GM21529 (cell line): ENCODE results near the gene ALG9.

Experiments used
- ATAC-seq: cut with Tn5 transposase; IDR thresholded peaks from one replicate; pipeline ENCODE4 v1.9.1; 2021; ENCODE audit not compliant: unreplicated experiment

Gene ALG9, protein sequence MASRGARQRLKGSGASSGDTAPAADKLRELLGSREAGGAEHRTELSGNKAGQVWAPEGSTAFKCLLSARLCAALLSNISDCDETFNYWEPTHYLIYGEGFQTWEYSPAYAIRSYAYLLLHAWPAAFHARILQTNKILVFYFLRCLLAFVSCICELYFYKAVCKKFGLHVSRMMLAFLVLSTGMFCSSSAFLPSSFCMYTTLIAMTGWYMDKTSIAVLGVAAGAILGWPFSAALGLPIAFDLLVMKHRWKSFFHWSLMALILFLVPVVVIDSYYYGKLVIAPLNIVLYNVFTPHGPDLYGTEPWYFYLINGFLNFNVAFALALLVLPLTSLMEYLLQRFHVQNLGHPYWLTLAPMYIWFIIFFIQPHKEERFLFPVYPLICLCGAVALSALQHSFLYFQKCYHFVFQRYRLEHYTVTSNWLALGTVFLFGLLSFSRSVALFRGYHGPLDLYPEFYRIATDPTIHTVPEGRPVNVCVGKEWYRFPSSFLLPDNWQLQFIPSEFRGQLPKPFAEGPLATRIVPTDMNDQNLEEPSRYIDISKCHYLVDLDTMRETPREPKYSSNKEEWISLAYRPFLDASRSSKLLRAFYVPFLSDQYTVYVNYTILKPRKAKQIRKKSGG

DNA sequence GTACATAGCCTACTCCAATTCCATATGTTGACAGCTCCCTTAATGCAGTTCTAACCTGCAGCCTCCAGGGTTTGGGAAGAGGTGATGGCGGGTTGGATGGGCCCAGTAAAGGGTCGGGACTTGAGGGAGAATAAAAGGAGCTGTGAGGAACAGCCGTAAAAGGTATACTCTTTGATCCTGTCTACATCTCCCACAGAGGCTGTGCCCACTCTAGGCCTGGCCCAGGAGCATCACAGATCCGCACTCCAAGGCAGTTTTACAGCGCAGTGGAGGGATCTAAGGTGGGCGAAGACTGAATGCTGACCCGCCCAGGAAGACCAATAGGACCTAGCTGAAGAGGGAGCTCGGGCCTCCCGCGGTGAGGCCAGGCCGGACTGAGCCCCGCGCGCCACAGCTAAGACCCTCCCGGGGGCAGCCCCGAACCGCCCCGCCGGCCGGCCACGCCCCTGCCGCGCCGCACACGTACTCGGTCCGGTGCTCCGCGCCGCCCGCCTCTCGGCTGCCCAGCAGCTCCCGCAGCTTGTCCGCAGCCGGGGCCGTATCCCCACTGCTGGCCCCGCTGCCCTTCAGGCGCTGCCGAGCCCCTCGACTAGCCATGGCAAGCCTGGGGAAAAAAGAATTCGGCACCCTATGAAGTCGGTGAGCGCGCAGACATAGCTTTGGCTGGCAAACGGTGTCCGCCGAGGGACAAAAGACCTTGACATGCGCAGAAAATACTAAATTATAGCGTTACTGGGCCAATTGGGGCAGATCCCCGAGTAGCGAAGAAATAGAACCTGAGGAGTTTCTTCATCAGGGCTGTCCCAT, at the start of gene ALG9:
TSS of gene ALG9 (minus strand) at position 696 of the 807 bp plus-strand sequence. CDS start at position 597, 99 bp downstream.
- ATAC-seq, result peak; percentile 89

DNA sequence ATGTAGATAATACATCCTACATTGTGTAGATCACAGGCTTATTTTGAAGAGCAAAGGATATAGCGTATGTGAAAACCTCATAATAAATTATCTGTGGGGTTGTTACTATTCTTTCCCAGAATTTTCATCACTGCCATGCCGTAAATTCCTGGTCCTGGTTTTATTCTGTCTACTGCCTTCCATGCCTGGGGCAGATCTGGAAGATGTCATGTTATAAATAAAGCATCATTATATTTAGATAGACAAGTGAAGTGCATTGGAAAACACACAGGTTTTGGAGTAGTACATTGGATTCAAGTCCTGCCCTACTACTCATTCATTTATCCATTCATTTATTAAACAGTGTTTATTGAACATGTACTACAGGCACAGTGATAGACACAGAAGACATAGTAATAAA, 49.5 kb upstream of the ALG9 start:
- no peak for ATAC-seq

DNA sequence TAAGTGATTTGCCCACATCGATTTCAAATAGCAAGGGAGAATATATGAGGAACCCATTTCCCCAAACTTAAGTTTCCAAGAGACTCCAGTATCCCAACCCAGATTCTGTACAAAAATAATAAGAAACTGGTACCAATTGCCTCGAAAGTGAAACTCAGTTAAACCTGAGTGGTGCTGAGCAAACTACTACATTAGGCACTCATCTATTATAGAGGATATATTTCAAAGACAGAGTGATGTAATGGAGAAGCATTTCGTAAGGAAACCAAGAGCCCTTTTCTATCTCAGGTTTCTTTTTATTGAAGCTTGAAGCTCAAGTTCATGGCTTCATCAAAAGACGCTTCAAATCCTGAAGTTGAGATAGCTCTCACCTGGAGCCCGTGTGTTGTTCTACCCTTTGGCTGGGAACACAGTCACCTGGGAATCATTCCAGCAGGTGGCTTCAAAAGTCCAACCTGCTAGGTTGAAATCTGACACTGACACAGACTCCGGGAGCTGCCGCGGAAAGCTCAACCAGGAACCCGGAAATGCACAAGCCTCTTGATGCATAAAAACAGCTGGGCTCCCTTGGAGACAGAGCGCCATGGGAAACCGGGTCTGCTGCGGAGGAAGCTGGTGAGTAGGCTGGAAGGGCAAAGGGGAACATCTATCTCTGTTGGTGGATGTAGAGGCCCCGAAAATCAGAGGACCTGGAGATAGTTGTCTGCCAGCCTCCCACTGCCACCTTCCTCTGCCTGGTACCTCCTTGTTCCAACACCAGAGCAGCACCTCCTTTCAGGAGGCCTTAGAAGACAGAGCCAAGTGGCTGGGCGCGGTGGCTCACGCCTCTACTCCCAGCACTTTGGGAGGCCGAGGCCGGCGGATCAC, 47.2 kb upstream of the ALG9 start, which contains the start of gene C11orf52:
TSS of gene C11orf52 (plus strand) at position 524 of the 867 bp plus-strand sequence. CDS start at position 584, 60 bp downstream.
- ATAC-seq, result no peak

DNA sequence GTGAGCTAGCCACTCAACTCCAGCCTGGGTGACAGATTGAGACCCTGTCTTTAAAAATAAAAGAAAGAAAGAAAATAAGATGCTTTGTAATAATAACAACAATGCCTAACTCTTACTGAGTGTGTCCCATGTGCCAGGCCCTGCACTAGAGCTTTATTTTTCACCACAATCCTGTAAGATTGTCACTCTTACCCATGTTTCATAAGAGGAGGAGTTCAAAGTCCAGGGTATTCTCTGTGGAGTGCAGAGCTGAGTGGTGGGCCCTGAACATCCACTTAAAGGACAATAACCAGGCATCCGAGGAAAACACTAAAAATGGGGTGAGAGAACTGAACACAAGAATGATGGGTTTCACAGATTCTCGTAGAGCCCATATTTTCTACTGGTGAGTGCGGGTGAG, 46.4 kb upstream of the ALG9 start:
- no peak for ATAC-seq

DNA sequence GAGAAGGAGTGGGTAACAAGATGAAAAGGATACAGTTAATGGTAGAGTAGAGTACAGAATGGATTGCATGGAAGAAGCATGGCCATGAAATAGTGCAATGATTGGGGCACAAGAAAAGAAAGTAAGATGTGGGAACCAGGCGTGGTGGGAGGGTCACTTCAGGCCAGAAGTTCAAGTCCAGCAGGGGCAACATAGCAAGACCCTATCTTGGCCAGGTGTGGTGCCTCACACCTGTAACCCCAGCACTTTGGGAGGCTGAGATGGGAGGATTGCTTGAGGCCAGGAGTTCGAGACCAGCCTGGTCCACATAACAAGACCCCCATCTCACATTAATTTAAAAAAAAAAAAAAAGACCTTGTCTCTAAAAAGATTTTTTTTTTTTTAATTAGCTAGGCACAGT, 45.9 kb upstream of the ALG9 start:
- no peak for ATAC-seq

DNA sequence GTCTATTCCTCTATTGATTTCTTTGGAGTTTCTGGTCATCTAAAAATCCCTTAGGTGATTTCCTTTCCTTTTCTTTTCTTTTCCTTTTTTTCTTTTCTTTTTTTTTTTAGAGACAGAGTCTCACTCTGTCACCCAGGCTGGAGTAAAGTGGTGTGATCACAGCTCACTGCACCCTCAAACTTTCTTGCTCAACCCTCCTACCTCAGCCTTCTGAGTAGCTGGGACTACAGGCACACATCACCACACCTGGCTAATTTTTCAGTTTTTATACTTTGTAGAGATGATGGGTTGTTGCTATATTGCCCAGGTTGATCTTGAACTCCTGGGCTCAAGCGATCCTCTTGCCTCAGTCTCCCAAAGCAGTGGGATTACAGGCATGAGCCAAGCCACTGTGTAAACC, 45.4 kb upstream of the ALG9 start:
- ATAC-seq, result no peak

DNA sequence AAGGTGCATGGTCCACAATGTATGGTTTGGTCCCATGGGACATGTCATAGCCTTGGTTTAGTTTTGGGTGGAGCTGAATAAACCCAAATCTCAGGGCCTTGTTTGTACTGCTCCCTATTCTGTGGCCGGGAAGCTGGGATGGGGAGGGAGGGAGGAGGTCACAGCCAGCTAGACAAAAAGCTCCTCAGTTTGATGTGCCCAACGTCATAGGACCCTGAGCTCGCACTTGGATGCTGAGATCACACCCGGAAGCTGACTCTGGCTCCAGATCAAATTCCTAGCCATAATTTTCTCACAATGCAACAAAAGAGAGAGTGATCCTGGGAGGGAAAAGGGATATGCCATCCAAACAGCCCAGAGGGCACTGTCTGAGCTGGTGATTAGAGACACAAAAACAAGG, 42.6 kb upstream of the ALG9 start:
- ATAC-seq, result no peak

DNA sequence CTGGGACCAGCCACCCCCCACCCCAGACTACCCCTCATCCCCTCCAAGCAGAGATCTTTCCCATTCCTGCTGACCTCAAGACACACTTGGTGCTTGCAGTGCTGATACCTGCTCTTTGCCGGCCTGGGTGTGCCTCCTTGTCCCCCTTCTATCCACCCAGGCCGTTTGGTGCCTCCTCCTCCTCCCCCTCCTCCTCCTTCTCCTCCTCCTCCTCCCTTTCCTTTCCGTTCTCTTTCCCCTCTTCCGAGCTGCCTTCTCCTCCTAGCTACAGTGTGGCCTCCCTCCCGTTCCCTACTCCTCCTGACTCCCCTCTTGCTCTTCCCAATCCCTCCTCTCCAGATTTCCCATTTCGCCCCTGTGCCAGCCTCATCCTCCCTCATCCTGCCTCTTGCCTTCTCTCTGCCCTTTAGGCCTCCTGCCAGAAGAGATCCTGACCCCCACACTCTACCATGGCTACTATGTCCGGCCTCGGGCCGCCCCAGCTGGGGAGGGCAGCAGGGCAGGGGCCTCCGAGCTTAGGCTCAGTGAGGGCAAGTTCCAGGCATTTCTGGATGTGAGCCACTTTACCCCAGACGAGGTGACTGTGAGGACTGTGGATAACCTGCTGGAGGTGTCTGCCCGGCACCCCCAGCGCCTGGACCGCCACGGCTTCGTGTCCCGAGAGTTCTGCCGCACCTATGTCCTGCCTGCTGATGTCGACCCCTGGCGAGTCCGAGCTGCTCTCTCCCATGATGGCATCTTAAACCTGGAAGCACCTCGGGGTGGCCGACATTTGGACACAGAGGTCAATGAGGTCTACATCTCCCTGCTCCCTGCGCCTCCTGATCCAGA, 41.9 kb upstream of the ALG9 start:
- no peak for ATAC-seq

DNA sequence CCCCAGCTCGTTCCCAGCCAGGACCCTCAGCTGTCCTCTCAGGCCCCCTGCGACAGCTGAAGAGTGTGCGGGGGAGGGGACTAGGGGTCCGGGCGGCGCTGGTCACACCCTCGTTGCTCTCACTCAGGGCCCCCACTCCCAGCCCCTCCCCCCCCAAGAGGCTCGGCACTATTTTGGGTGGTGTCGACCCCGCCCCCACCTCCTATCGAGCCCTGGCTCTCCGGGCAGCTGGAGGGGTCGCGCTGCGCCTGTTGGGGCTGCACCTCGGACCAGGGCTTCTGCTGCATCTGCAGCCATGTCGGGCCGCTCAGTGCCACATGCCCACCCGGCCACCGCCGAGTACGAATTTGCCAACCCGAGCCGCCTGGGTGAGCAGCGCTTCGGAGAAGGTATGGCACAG, 41.2 kb upstream of the ALG9 start, which contains the start of gene HSPB2:
TSS of gene HSPB2 (plus strand) at position 200 of the 400 bp plus-strand sequence. CDS start at position 296, 96 bp downstream.
- no peak for ATAC-seq

DNA sequence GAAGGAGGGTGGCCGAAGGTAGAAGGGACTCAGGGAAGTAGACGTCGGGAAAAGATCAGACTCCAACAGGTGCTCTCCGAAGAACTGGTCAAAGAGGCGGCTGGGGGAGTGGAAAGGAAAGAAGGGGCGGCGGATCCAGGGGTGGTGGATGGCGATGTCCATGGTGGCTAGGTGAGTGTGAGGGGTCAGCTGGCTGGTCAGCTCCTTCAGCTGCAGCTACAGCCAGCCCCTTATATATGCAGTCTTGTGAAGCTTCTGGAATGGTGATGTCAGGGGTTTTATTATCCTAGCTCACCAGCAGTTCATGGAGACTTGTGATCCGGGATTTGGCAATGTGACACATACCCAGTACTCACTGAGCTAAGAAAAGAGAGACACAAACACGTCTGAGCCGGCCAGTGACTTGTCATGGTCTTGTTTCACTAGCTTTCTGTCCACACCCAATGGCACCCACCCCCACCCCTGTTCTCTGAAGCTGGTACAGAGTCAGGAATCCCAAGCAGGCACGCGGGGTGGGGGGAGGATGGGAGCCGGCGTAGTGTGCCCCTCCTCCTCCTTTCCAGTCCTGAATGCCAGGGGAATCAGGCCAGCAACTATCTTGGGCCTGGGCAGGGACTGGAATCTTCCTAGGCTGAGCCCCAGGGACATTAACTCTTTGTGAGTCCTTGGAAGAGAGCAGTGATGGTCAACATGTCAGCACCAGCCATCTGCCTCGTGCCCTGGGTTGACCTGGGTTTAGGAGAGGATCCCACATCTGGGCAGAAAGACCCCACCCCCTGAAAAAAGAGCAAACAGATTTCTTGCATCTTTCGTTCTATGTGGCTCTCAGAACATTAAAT, 40.4 kb upstream of the ALG9 start, which contains the start of gene CRYAB:
TSS of gene CRYAB (minus strand) at position 208 of the 839 bp plus-strand sequence. CDS start at position 162, 46 bp downstream.
- no peak for ATAC-seq

DNA sequence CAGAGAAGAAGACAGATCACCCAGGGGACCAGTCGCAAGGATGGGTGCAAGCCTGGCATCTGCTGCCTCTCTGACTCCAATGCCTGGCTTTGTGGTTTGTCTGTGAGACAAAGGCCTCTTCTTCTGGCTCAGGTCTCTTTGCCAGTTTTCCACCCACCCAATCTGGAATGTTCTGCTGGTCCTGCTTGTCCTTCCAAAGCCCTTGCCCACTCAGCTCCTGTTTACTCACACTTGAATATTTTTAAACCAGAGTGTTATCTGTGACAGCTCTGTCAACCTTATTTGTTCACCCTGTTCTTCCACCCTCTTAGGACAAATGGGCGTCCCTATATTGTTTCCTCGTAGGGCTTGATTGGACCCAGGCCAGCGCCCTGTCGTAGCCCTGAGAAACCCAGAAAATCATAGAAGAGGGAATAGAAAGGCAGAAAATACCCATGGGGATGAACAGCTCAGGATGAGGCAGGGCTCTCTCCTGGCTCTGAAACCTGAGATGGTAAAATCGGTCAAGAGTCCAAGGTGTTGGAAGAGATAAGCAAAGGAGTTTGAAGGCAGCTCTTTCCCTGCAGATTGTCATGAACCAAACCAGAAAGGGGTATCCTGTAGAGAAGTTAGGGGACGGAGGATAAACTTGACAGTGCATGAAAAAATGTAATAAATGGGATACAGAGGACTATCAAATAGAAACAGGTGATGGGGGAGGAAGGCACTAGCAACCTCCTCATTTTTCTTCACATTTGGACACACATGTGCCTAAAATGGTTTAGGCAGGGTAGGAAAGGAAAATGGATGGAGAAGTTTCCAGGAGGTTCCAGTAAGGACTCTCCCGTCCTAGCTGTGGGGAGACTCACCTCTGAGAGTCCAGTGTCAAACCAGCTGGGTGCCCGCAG, 39.5 kb upstream of the ALG9 start:
- ATAC-seq, result no peak

DNA sequence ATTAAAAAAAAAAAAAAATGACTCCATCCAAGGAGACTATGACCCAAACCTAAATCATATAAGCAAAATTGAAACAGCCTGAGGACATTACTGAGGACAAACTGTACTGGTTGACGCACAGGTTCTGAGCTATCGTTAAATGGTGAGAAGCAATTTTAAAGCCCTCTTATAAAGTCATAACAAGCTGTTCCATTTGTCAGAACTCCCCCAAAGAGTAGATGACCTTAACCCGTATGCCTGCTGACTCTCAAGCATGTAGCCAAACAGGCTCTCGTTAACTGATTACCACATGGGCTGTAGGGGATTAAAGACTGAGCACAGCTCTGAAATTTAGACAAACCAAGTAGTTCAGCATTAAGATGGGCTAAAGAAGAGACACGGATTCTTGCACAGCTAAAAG, 38.0 kb upstream of the ALG9 start:
- no peak for ATAC-seq

DNA sequence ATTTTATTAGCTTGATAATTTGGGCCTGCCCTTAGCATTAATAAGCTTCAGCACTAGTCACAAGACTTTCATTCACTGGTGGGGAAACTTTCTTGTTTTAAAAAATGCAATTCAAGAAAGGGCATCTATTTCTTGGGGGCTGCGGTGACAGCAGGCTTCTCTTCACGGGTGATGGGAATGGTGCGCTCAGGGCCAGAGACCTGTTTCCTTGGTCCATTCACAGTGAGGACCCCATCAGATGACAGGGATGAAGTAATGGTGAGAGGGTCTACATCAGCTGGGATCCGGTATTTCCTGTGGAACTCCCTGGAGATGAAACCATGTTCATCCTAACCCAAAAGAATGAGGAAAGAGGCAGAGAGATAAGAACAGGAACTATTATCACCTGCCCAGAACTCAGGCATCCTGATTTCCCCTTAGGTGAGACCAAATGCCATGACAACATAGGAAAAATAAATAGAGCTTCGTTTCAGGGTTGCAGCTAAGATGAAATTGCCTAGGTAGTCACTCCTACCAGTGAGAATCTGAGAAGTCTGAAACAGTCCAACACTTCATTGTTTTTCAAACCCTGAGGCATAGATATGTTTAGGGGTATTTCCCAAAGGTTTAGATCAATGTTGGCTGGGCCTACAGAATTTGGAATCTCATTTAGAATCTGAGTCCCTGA, 37.4 kb upstream of the ALG9 start:
- no peak for ATAC-seq

DNA sequence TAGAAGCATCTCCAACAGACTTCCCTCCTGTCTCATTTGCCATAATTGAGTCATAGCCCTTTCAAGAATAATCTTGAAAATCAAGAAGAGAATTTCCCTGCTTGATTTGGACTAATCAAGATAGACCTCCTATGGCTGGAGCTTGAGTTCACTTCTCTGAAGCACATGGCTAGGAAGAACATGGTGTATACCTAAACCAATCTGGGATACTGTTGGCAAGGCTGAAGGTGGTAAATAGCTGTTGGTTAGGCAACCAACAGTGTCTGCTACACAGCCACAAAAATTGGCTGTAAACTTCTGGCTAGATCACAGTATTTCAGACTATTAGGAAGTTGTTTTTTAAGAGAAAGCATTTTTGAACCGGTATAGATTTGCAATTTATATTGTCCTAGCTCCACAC, 35.3 kb upstream of the ALG9 start:
- no peak for ATAC-seq

DNA sequence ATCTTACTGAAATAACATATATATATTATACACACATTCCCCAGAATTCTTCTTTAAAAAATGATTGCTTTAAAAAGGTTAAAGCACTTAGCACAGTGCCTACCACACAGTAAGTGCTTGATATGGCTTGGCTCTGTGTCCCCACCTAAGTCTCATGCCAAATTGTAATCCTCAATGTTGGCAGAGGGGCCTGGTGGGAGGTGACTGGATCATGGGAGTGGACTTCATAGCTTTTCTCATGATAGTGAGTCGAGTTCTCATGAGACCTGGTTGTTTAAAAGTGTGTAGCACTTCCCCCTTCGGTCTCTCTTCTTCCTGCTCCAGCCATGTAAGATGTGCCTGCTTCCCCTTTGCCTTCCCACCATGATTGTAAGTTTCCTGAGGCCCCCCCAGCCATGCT, 34.0 kb upstream of the ALG9 start:
- ATAC-seq, result no peak

DNA sequence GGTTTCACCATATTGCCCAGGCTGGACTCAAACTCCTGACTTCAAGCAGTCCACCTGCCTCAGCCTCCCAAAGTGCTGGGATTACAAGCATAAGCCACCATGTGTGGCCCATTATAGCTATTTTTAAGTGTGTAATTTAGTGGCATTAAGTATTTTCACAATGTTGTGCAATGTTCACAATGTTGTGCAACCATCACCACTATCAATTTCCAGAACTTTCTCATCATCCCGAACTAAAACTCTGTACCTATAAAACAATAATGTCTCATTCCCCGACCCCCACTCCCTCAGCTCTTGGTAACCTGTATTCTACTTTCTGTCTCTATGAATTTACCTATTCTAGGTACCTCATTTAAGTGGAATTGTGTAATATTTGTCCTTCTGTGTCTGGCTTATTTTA, 15.5 kb upstream of the ALG9 start:
- no peak for ATAC-seq

DNA sequence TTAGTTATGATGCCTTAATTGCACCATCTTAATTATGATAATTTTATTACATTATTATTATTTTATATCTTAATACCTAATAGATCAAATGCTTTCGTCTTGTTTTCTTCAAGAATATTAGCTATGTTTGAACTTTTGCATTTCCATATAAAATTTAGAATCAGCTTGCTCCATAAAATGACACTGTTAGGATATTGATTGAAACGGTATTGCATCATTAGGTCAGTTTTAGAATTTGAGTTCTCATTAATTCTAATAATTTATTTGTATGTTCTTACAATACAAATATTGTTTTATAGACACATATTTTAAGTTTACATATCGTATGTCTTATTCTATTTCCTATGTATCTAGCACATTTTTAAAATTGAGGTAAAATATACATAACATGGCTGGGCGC, 14.7 kb upstream of the ALG9 start:
- ATAC-seq, result no peak
